Middle frontal gyrus (tissue), 1 donor: ENCODE results near the gene DCST1.

Source experiments
- DNase-seq: peaks from one replicate; pipeline ENCODE4 v3.0.0-alpha.2; 2015; ENCODE audit warnings: low spot score; ENCODE audit errors: extremely low spot score

Gene DCST1

DNA sequence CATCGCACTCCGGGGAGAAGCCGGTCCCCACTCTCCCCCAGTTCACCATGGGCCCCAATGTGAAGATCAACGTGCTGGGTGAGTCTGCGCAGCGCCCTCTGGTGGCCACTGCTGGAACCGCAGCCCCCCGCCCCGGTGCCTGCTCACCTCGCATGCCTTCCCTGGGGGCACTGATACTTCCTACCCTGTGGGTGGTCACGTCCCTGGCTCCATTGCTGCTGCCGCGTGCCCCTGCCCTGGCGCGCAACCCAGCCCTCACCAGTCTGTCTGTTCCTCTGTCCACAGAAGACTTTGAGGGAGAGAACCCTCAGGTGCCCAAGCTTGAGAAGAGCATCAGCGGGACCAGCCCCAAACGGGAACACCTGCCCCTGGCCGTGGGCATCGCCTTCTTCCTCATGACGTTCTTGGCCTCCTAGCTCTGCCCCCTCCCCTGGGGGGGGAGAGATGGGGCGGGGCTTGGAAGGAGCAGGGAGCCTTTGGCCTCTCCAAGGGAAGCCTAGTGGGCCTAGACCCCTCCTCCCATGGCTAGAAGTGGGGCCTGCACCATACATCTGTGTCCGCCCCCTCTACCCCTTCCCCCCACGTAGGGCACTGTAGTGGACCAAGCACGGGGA, 52.6 kb downstream of the DCST1 start:
- DNase-seq: no peak

DNA sequence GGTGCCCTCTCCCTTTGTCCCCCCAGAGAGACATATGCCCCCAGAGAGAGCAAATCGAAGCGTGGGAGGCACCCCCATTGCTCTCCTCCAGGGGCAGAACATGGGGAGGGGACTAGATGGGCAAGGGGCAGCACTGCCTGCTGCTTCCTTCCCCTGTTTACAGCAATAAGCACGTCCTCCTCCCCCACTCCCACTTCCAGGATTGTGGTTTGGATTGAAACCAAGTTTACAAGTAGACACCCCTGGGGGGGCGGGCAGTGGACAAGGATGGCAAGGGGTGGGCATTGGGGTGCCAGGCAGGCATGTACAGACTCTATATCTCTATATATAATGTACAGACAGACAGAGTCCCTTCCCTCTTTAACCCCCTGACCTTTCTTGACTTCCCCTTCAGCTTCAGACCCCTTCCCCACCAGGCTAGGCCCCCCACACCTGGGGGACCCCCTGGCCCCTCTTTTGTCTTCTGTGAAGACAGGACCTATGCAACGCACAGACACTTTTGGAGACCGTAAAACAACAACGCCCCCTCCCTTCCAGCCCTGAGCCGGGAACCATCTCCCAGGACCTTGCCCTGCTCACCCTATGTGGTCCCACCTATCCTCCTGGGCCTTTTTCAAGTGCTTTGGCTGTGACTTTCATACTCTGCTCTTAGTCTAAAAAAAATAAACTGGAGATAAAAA, 53.4 kb downstream of the DCST1 start:
- DNase-seq: no peak

DNA sequence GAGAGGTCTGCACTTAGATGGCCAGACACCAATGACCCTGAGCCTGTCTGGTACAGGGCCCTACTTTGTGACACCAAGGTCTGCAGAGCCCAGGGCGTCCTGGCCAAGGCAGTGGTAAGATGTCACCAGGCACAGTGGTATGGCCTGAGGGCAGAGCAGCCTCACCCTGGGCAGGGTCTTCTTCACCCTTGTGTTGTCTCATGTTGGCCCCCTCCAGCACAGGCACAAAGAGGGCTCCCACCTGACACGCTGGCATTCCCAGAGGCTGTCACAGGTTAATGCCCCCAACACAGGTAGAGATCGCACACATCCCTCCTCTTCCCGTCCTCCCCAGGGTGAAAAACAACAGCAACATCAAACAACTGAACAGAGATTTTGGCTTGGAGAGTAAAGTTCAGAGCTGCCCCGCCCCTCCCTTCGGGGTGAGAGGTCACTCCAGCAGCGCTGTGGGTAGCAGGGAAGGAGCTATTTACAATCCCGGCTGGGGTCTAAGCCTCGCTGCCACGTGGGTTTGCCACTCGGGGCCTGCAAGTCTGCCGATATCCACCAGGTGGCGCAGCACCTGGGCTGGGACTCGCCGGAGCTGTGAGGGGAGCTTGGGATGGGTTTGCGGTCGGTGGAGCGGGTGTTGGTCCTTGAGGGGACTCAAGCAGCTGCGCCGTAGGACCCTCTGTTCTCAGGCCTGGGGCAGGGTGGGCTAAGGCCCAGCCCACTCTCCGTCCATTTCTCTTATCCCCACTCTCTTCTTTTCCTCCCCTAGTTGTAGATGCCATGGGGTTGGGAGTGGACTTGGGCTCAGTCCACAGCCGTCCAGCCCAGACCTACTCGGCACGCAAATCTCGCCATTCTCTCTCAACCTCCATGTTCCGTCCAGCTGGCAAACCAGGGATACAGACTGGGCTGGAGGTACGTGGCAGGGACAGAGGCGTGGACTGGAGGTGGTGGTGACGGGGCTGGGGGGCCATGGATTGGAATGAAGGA, 57.7 kb downstream of the DCST1 start:
- DNase-seq: peak; percentile 55

DNA sequence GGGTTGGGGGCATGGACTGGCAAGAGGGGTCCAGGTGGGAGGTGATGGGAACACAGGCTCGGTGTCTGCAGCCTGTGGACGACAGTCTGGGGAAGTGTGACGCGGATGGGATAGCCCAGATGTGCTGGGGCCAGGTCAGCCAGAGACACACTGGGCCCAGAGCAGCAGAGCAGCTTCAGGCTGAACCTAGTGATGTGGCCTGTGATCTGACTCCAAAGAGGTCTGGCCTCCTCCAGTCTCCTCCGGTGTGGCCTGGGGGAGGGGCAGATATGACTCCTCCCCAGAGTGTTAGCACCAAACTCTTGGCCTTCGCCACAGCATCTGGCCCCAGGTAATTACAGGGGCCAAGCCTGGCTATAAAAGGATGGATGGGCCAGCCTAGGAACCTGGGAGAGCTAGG, 58.5 kb downstream of the DCST1 start:
- no peak for DNase-seq

DNA sequence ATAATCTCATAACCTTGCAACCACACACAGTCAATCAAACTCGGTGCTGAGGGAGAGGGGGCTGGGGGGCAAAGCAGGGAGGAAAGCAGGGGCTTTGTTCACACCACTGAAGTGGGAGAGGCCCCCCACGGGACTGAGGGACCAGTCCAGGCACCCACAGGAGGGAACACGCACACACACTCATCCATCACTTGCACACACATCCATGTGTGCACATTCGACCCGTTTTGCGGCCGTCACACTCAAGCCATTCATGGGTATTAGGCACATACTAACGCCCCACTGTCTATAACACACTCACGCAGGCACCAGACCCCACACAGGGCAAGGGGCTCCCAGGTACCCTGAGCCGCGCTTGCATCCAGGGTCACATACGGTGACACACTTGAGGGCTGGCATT, 59.0 kb downstream of the DCST1 start:
- no peak for DNase-seq

DNA sequence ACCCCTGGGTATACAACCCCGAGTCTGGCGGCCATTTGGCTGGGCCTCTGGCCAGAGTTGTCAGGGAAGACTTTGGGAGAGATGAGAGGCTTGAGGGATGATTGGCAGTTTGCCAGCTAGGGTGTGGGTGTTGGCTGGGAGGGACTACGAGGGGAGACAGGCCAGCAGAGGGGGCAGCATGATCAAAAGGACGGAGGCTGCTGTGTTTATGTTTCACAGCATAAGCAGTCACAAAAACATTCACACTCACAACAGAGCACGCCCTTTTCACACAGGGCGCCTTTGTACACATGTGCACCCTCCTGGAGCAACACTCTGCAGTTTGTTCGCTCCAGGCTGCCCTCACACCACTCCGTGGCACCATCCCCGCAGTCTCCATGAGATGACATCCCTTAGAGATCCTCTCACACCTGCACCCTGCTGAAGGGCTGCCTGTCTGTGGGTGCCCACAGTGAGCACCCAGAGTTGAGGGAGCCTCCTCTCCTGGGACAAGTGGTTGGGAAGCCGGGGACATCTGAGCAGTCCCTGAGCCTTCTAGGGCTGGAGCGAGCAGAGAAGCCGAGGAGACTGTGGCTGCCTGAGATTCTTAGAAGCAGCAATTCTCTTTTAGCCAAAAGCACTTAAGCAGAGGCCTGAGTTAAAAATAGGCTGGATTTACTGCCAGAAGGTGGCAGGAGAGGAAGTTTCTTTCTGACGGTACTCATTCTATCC, 60.4 kb downstream of the DCST1 start:
- no peak for DNase-seq

DNA sequence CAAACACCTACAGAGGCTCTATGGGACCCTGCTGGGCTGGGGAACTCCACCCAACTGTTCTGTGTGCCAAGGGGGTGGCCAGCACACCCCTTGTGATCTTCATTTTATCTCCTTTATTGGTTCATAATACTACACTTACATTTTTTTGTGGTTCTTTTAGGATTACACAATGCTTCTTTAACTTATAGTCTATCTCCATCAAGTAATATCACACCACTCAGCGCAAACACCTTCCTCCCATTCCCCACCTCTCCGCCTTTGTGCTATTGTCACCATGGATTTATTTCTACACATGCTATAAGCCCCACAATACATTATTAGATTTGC, 61.0 kb downstream of the DCST1 start:
- DNase-seq: no peak

DNA sequence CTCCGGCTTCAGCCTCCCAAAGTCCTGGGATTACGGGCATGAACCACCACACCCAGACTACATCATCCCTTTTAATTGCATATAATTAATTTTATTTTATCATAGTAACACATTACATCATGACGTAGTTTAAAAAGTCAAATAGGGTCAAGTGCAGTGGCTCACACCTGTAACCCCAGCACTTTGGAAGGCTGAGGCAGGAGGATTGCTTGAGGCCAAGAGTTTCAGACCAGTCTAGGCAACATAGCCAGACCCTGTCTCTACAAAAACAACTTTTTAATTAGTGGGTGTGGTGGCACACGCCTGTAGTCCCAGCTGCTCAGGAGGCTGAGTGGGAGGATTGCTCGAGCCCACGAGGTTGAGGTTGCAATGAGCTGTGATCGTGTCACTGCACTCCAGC, 65.7 kb downstream of the DCST1 start:
- DNase-seq: no peak
